ENCODE measurements around the gene ARMC6. TPM values are rescaled to one million over a fixed set of nuclear protein-coding genes. Genes with fewer than 3 reads are reported as not detected.
"Not testable (repeated sequence)": the region's sequence is repeated elsewhere in the genome, so short reads cannot be mapped to it uniquely, and the experiment has no call there.

The ARMC6 gene
- total RNA-seq, 1 donor from 2014 or later = 61.9 TPM

DNA sequence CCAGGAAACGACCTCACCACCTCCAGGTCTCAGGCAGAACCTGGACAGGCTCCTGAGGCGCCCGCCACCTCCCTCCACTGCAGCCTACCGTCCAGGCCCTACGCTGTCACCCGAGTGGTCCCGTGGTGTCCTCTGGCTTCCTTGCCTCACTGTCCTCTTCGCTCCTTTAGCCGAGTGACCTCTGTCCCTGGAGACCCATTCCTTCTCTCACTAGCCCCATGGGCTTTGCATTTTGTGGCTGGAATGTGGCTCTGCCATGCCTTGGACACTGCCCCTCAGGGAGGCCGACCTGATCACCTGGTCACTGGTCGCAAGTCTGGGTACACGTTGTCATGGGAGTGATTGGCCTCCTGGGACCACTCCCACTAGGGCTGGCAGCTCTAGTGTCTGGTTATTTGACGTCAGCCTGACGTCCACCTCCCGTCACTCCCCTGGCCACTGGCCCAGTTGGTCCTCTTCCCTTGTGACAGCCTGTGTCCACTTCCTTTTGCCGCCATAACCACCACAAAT lies 48.3 kb downstream of the ARMC6 start:
- Mint-ChIP-seq H3K4me1 (no peaks in the 10 kb centered on the region), H3K27ac (no peak overlapping the region), H3K36me3 (ENCODE audit: low read depth) (no peaks in the 10 kb centered on the region), H3K4me3 (no peak overlapping the region), H3K27me3 (no peaks in the 10 kb centered on the region), H3K9me3 (no peaks in the 10 kb centered on the region)
- intact Hi-C loops (cut with micrococcal nuclease) = no loop called here
- DNase-seq = no peak

DNA sequence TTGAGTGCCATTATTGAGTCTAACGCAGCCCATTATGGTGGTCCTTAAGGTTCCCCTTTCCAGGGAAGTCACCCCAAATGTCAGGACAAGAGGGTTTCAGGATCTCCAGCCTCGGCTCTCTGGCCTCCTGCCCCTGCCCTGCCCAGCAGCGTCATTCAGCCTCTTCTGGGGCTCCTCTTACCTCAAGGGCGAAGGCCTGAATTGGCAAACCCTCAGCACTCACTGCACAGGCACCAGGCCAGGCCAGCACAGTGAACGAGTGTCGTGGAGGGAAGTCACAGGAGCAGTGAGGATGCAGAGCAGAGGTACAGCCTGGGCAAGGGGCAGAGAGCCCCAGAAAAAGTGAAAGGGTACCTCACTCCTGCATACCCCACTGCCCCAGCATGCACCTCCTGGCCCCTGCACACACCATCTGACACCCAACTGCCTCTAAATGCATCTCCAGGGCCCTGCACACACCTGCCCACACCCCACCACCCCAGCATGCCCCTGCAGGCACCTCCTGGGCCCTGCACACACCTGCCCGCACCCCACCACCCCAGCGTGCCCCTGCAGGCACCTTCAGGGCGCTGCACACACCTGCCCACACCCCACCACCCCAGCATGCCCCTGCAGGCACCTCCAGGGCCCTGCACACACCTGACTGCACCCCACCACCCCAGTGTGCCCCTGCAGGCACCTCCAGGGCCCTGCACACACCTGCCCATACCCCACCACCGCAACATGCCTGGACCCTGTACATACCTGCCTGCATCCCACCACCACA lies 50.2 kb downstream of the ARMC6 start:
- H3K36me3 Mint-ChIP-seq (ENCODE audit: low read depth) = no peaks in the 10 kb centered on the region
- intact Hi-C loops (cut with micrococcal nuclease) = no loop called here

DNA sequence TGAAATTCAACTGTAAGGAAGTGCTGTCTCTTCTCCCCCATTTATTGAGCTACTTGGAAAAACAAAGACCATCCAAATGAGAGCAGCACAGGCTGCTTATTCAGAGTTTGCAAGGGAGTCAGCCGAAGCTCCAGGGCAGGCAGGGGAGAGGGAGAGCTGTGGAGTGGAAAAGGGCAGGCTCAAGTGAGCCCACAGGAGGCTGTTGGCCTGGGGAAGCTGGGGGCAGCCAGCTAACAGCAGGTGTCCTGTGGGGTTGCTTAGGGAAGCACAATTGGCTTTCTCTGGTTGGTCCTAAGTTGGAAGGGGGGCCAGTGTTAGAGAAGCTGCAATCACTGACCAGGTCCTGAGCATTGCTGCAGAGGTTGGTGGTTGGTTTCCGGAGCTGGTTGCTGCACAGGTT lies 54.3 kb downstream of the ARMC6 start:
- Mint-ChIP-seq H3K27ac (no peak overlapping the region), H3K4me1 (no peaks in the 10 kb centered on the region), H3K4me3 (no peak overlapping the region), H3K27me3 (no peaks in the 10 kb centered on the region), H3K36me3 (ENCODE audit: low read depth) (no peaks in the 10 kb centered on the region), H3K9me3 (no peaks in the 10 kb centered on the region)
- DNase-seq = no peak
- intact Hi-C loops (cut with micrococcal nuclease) = no loop called here

More for the DNA sequence above, 50.2 kb downstream of the ARMC6 start:
- H3K27me3 Mint-ChIP-seq = no peaks in the 10 kb centered on the region
- H3K4me3 Mint-ChIP-seq = no peak overlapping the region
- no peak overlapping the region for H3K27ac Mint-ChIP-seq
- H3K4me1 Mint-ChIP-seq = no peaks in the 10 kb centered on the region
- DNase-seq = no peak
- H3K9me3 Mint-ChIP-seq = no peaks in the 10 kb centered on the region

DNA sequence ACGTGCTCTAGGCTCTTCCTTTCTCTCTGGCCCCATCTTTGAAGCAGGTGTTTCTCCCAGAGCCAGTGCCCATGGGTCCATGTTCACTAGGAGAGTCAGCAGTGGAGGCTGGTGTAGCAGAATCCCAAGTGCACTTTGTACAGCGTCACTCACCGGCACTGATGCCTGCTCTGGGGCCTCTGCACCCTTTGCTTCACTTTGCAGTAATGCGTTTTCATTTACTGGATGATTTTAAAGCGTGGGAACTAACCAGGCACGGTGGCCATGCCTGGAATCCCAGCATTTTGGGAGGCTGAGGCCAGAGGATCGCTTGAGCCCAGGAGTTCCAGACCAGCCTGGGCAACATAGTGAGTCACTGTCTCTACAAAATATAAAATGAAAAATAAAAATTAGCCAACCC lies 61.1 kb downstream of the ARMC6 start:
- H3K27me3 Mint-ChIP-seq = no peaks in the 10 kb centered on the region
- H3K36me3 Mint-ChIP-seq (ENCODE audit: low read depth) = peaks cover 3% of the 10 kb centered on the region
- no peaks in the 10 kb centered on the region for H3K9me3 Mint-ChIP-seq
- no peak overlapping the region for H3K4me3 Mint-ChIP-seq
- intact Hi-C loops (cut with micrococcal nuclease) = no loop called here
- no peak for DNase-seq
- H3K27ac Mint-ChIP-seq = no peak overlapping the region
- H3K4me1 Mint-ChIP-seq = no peaks in the 10 kb centered on the region

DNA sequence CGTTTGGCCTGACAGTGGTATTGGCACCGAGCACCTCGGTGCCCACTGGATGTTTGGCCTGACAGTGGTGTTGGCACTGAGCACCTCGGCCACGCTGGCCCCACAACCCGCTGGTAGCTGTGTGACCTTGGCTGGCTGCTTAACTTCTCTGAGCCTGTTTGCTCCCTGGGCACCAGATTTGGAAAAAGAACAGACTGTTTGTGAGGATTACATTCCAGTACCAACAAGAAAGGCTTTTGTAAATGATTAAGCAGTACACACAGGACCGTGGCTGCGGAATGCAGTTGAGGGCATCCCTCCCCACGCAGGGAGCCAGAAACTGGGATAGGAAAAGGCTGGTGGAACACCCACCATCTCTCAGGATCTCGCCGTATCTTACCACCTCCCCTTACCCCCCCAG lies 62.3 kb downstream of the ARMC6 start:
- Mint-ChIP-seq H3K4me1 (no peaks in the 10 kb centered on the region), H3K9me3 (no peaks in the 10 kb centered on the region), H3K27me3 (no peaks in the 10 kb centered on the region), H3K27ac (no peak overlapping the region), H3K36me3 (ENCODE audit: low read depth) (peaks cover 3% of the 10 kb centered on the region), H3K4me3 (no peak overlapping the region)
- no peak for DNase-seq
- intact Hi-C loops (cut with micrococcal nuclease) = no loop called here

DNA sequence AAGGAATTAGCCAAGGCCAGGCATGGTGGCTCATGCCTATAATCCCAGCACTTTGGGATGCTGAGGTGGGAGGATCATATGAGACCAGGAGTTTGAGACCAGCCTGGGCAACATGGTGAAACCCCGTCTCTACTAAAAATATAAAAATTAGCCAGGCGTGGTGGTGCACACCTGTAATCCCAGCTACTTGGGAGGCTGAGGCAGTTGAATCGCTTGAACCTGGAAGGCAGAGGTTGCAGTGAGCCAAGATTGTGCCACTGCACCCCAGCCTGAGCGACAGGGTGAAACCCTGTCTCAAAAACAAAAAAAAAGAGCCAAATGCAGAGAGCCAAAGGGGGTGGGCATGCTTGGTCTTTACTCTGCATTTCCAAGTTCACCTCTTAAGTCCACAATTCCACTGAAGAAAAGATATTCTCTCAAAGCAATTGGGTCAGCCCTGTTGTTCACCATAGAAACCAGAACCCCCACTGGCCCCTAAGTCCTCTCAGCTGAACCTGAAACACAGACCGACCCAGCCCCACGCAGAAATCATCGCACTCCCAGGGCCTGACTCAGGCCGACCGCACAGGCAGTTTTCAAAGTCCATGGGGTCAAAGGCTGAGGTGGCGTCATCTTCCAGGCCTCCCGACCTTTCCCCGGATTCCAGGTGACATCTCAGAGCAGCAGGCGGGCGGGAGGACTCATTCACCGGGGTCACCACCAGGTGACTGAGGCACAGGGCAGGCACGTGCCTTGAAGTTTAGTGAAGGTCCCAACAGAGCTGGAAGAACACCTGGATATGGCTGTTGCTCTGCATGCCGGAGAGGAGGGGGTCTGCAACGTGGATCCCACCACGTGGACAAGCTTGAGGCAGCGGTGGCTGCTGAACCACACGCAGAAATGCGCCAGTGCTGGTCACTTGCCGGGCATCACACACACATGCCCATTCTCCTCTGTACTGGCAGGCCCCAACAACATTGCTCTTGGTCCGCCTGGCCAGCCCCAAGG lies 63.5 kb downstream of the ARMC6 start:
- no peaks in the 10 kb centered on the region for H3K4me1 Mint-ChIP-seq

DNA sequence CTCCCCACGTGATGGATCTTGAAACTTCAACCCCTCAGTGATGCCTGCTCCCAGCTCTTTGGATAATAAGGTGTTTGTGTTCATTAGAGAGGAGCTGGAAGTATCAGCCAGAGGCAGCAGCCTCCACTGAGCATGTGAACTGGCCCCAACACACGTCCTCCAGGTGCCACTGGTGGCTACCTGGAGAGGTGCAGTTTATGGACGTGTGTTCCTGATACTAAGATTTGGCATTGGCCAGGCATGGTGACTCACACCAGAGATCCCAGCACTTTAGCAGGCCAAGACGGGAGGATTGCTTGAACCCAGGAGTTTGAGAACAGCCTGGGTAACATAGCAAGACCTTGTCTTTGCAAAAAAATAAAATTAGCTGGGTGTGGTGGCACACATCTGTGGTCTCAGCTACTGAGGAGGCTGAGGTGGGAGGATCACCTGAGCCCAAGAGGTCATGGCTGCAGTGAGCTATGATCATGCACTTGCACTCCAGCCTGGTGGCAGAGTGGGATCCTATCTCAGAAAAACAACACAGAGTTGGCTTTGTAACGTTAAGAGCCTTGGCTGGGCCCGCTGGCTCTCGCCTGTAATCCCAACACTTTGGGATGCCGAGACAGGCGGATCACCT lies 64.8 kb downstream of the ARMC6 start:
- H3K4me3 Mint-ChIP-seq = no peak overlapping the region
- intact Hi-C loops (cut with micrococcal nuclease) = no loop called here

More for the DNA sequence above, 63.5 kb downstream of the ARMC6 start:
- intact Hi-C loops (cut with micrococcal nuclease) = no loop called here
- H3K27ac Mint-ChIP-seq = no peak overlapping the region
- no peaks in the 10 kb centered on the region for H3K27me3 Mint-ChIP-seq
- DNase-seq = no peak
- H3K36me3 Mint-ChIP-seq (ENCODE audit: low read depth) = peaks cover 3% of the 10 kb centered on the region
- no peaks in the 10 kb centered on the region for H3K9me3 Mint-ChIP-seq
- no peak overlapping the region for H3K4me3 Mint-ChIP-seq

DNA sequence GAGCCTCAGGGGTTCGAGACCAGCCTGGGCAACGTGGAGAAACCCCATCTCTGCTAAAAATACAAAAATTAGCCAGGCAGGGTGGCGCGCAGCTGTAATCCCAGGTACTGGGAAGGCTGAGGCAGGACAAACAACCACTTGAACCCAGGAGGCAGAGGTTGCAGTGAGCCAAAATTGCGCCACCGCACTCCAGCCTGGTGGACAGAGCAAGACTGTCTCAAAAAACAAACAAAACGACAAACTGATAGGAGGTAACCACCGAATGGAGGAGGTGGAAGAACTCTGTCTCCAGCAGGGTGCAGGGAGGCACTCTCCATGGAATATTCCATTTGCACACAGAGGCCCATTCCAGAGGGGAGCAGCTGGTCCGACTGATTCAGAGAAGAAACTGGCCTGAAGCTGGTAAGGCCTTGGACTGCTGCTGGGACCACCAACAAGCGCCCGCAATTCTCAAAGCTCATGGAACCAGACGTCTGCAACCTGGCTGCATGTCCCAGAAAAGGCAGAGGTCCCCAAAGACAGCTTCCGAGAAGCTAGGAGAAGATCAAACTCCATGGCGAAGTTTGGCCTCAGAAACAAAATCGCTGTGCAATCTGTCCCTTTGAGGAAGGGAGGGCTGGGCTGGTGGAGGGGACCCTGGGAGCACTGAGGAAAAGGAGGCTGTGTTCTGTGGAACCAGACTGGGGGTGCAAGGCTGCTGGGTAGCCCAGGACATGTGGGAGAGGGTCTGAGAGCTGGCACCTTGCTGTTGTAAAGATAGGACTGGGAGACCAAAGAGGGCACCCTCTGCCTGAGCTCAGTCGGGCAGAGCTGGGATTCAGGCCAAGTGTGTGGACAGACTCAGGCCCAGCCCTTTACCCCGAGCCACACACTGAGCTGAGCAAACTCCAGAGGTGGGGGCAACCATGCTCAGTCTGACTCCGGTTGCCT lies 65.6 kb downstream of the ARMC6 start:
- Mint-ChIP-seq H3K4me1 (no peaks in the 10 kb centered on the region), H3K27me3 (no peaks in the 10 kb centered on the region), H3K9me3 (no peaks in the 10 kb centered on the region), H3K36me3 (ENCODE audit: low read depth) (peaks cover 3% of the 10 kb centered on the region), H3K27ac (no peak overlapping the region), H3K4me3 (no peak overlapping the region)
- DNase-seq = no peak
- intact Hi-C loops (cut with micrococcal nuclease) = no loop called here

More for the DNA sequence above, 64.8 kb downstream of the ARMC6 start:
- Mint-ChIP-seq H3K36me3 (ENCODE audit: low read depth) (peaks cover 3% of the 10 kb centered on the region), H3K4me1 (no peaks in the 10 kb centered on the region), H3K9me3 (no peaks in the 10 kb centered on the region), H3K27me3 (no peaks in the 10 kb centered on the region), H3K27ac (no peak overlapping the region)
- DNase-seq = no peak

DNA sequence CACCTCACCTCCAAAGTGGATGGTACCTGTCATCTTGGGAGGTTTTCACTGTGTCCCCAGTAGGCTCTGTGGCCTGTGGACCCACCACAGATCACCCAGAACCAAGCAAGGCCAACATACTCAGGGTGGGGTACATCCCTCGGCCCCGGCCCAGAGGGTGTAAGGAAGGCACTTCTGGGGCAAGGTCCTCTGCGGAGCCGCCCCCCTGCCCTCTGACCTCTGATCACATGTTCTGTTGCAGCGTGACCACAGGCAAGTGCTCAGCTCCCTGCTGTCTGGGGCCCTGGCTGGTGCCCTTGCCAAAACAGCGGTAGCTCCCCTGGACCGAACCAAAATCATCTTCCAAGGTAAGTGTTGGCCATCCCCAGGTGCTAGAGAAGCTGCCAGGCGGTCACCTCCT lies 68.1 kb downstream of the ARMC6 start:
- Mint-ChIP-seq H3K4me3 (no peak overlapping the region), H3K4me1 (no peaks in the 10 kb centered on the region), H3K9me3 (no peaks in the 10 kb centered on the region), H3K27me3 (no peaks in the 10 kb centered on the region), H3K27ac (no peak overlapping the region), H3K36me3 (ENCODE audit: low read depth) (peaks cover 3% of the 10 kb centered on the region)
- DNase-seq = no peak
- intact Hi-C loops (cut with micrococcal nuclease) = no loop called here

DNA sequence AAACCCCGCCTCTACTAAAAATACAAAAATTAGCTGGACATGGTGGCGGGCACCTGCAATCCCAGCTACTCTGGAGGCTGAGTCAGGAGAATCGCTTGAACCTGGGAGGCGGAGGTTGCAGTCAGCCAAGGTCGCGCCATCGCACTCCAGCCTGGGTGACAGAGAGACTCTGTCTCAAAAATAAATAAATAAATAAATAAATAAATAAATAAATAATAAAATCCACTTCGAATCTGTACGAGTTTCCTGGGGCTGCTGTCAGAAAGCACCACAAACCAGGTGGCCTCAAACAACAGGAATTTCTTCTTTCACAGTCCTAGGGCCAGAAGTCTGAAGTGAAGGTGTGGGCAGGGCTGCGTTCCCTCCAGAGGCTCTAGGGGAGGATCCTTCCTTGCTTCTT lies 69.2 kb downstream of the ARMC6 start:
- H3K36me3 Mint-ChIP-seq (ENCODE audit: low read depth); H3K4me1 Mint-ChIP-seq; H3K27ac Mint-ChIP-seq; DNase-seq; H3K4me3 Mint-ChIP-seq; H3K9me3 Mint-ChIP-seq; H3K27me3 Mint-ChIP-seq; intact Hi-C loops (cut with micrococcal nuclease): not testable (repeated sequence)

DNA sequence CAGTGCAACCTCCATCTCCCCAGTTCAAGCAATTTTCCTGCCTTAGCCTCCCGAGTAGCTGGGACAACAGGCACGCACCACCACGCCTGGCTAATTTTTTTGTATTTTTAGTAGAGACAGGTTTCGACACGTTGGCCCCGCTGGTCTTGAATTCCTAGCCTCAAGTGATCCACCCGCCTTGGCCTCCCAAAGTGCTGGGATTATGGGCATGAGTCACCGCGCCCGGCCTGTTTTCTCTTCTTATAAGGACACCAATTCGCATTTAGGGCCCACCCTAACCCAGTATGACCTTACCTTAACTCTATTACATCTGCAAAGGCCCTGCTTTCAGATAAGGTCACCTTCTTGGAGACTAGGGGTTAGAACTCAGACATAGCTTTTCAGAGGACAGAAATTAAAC lies 69.8 kb downstream of the ARMC6 start:
- no peaks in the 10 kb centered on the region for H3K4me1 Mint-ChIP-seq
- H3K27me3 Mint-ChIP-seq = no peaks in the 10 kb centered on the region
- H3K27ac Mint-ChIP-seq = no peak overlapping the region
- no peak for DNase-seq
- peaks cover 2% of the 10 kb centered on the region for H3K36me3 Mint-ChIP-seq (ENCODE audit: low read depth)
- no peaks in the 10 kb centered on the region for H3K9me3 Mint-ChIP-seq
- no peak overlapping the region for H3K4me3 Mint-ChIP-seq
- intact Hi-C loops (cut with micrococcal nuclease) = no loop called here

DNA sequence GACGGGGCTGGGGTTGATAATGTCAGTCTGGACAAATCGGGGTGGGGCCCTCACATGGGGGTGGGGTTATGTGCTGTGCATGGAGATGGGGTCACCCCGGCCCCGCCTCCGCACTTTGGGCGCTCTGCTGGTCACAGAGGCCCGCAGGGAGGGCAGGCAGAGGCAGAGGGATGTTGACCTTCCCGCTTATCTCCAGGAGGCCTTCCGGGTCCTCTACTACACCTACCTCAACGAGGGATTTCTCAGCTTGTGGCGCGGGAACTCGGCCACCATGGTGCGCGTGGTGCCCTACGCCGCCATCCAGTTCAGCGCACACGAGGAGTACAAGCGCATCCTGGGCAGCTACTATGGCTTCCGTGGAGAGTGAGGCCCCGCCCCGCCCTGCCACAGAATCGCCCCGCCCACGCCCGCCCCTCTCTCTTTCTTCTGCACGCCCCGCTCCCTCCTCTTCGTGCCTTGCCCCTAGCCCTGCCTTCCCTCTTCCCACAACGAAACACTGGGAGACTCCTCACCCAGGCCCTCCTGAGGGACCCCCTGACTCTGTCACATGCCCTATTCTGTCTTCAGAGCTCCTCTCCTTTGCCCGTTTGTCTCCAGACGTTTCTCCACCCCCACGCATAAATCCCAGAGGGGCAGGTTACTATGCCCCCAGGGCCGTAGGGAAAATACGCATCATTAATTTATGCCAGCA lies 72.1 kb downstream of the ARMC6 start:
- Mint-ChIP-seq H3K4me3 (no peak overlapping the region), H3K27ac (no peak overlapping the region), H3K27me3 (peaks cover 2% of the 10 kb centered on the region), H3K36me3 (ENCODE audit: low read depth) (peaks cover 2% of the 10 kb centered on the region), H3K9me3 (no peaks in the 10 kb centered on the region), H3K4me1 (no peaks in the 10 kb centered on the region)
- intact Hi-C loops (cut with micrococcal nuclease) = no loop called here
- DNase-seq = no peak
